ENCODE data around the gene ANKRD26.

The ANKRD26 gene

DNA sequence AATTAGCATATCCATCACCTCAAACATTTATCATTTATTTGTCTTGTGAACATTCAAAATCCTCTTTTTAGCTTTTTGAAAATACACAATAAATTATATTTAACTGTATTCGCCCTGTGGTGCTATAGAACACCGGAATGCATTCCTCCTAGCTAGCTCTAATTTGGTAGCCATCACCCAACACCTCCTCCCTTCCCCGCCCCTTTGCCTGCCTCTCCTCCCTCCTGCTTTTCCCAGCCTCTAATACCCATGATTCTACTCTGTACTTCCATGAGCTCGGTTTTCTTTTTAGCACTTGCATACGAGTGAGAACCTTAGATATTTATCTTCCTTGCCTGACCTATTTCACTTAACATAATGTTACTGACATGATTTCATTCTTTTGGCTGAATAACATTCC, 80.1 kb downstream of the ANKRD26 start:
- DNase-seq (ENCODE audit: low read depth in 1 of 2, low spot score in 1 of 2): no peak

DNA sequence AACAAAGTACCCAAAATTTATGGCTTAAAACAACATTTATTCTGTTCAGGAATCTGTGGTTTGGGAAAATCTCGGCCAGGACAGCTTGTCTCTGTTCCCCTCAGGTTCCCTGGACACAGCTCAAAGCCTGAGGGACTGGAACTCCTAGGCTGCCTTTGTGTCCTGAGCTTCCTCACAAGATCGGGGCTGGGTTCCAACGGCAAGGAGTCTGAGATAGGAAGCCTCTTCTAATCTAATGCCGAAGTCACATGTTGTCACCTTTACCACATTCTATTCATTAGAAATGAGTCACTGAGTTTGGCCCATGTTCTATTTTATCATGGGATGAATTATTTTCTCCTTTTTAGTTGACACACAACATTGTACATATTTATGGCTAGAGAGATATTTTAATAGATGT, 80.5 kb downstream of the ANKRD26 start:
- no peak for DNase-seq (ENCODE audit: low read depth in 1 of 2, low spot score in 1 of 2)

DNA sequence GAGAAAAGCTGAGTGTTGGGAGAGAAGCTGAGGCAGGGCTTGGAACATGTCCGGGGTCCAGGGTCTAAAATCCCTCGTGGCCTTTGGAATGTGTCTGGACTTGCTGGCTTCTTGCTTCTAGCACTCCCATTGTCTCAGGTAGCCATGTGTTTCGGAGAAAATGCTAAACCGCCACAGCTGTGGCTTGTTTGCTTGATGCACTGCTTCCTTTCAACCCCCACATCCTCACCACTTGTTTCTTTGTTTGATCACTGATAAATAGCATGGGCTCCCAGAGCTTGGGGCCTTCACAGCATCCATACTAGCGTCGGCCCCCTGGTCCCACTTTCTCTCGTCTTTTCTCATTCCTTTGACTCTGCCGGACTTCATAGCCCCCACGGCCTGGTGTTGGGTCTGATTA, 102.7 kb downstream of the ANKRD26 start:
- DNase-seq (ENCODE audit: low read depth in 1 of 2, low spot score in 1 of 2): no peak

DNA sequence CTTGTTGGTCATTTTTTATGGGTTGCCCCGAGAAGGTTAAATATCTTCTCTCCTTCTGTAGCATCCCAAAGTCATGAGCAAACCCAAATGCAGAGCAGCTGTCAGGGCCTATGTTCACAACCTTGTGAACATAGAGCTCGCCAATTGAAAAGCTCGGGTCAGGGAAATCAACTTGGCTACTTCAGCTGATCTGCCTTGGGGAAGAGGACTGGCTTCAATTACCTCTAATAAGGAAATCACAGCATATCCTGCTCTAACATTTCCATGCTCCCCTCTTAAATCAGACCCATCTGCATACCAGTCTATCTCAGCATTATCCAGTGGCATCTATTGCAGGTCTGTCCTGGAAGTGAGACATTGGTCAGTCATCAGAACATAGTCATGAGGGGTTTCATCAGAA, 105.6 kb downstream of the ANKRD26 start:
- DNase-seq (ENCODE audit: low read depth in 1 of 2, low spot score in 1 of 2): no peak

DNA sequence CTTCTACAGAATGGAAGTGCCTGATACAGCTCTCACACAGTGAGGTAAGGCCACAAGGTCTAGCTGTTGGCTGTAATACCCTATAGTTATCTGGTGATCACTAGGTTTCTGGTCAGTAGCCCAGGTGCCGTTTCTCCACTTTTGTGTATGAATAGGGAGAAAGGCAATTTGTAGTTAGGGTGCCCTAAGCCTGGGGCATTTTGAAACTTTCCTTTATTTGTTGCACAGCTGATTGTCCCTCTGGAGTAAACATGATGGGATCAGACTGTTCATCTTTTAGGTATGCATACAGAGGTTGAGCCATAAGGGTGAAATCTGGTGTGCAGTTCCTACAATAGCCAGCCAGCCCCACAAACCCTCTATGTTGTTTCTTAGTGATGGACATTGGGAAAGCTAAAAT, 112.4 kb downstream of the ANKRD26 start:
- no peak for DNase-seq (ENCODE audit: low read depth in 1 of 2, low spot score in 1 of 2)

DNA sequence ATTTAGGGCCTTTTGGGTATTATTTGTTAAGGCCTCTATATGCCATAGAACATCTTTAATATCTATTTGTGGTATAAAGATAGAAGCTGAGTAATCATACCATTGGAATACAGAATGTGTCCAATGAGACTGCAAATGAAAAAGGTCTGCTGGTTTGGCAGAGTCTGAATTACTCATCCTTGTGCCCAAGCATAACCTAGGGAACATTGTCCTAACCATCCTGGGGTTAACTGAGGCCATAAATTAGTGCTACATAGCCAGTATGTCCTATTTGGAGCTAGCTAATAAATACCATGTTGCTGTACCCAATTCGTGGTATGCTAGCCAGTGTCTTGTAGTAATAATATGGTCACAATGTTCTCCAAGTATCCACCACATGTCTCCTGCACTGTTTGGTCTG, 117.1 kb downstream of the ANKRD26 start:
- DNase-seq (ENCODE audit: low read depth in 1 of 2, low spot score in 1 of 2): no peak

DNA sequence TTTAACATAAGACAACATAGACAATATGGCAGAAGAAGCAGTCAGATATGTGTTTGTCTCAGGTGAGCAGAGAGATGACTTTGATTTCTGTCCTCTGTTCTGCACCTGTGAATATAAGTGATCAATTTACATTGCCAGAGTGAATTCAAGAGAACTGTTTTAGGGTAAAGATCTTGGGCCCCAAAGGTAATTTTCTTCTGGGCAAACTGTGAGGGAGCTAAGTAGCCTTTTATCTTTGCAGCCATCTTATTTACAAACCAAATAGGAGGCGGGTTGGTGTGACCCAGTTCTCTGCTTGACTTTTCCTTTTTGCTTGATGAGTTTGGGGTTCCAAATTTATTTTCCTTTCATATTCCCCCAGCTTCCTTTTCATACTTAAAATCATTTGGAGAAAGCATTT, 118.2 kb downstream of the ANKRD26 start:
- no peak for DNase-seq (ENCODE audit: low read depth in 1 of 2, low spot score in 1 of 2)

DNA sequence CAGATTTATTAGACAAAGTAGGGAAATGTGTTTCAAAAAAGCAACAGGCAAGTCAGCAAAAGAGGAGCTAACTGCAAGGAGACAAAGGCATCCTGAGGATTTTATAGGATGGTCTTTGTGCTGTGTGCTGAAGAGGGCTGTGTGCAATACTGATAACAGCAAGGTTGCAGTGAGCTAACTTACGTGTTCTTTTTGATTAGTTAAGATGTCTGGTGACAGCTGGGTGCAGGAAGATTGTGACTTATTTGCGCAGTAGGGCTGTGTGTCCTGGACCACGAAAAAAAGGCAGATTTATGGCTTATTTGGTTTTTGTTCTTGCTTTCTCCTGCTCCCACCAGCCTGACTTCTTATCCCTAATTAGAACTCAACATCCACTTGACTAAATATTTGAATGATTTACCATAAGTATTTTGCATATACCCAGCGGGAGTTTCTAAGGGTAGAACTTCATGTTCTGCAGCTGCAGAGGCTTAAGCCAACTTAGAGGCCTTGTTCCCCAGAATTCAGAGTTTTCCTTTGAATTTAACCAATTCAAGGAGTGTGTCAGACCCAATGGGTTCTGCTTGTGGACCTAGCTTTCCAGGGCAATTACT, 119.0 kb downstream of the ANKRD26 start:
- no peak for DNase-seq (ENCODE audit: low read depth in 1 of 2, low spot score in 1 of 2)

DNA sequence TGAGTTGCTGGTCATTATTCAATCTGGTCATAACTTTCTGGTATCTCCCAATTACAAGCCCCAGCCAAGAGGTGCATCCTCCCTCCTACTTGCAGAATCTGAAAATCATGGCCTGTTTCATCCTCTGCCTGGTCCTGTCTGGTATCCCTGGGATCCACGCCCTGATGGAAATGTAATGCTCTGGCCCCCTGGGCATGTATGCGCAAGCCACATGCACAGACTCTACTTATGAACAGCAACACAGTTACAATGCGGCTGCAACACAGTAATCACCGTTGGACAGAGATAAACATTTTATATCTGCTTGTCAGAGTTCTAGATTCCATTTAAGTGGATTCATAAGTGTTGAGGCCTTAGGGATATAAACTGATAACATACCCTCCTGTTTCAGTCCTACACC, 121.8 kb downstream of the ANKRD26 start:
- no peak for DNase-seq (ENCODE audit: low read depth in 1 of 2, low spot score in 1 of 2)

DNA sequence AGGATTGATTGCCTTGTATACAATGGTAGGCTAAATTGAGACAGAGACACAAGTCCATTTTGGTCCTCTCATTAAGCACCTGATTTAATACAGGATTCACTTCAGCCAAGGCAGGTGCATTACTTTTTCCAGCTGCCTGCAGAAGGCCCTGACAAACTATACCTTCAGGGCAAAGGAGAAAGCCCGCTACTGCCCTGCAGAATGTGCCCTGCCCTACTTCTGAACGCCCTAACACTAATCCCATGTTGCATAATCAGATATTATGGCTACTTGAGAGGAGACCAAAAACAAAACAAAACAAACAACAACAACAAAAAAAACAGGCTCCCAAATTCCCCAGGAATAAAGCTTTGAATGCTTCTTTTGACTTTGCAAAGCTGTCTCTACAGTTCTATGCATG, 122.7 kb downstream of the ANKRD26 start:
- no peak for DNase-seq (ENCODE audit: low read depth in 1 of 2, low spot score in 1 of 2)

DNA sequence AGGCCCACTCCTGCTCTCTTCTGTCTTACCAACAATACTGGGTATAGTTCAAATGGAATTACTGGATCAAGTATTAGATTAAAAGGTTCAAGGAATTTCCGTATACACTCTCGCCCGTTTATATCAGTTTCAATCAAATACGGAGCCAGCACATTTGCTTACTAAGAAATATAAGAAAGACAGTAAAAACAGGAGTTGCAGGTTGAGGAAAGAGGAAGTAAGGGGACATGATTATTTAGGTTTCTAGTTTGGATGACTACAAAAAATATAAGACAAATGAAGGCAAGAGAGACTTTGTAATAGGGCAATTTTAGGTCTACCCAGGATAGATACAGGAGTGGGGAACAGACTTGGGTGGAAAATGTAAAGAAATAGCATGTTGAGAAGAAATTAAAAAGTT, 129.6 kb downstream of the ANKRD26 start:
- DNase-seq (ENCODE audit: low read depth in 1 of 2, low spot score in 1 of 2): no peak

DNA sequence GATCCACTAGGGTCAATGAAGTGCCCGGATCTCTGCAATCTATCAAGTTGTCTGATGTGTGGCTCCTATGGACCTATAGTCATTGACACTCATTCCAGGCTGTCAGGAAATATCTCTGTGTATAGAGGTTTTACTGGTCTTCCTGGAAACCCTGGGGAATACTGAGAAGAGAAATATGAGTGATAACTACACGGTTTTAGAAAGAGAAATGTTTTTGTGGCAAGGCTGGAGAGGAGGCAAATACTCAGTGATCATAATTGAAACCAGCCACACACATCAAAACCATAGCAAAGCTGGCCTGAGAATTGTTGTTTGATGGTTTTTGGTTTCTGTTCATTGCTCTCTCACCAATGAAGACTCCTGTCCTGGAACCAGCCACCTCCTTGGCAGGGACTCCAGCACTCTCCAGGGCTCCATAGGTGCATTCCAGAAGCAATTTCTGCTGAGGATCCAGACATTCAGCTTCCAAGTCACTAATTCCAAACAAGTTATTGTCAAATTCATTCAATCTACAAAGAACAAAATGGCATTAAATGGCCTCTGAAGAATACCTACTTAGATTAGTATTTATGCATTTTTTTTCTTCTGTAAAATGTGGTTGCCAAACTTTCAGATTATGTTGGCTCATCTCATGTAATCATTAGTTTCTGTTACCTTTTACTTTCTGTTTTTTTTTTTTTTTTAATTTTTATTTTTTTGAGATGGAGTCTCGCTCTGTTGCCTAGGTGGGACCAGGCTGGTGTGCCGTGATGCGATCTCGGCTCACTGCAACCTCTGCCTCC, 131.0 kb downstream of the ANKRD26 start:
- no peak for DNase-seq (ENCODE audit: low read depth in 1 of 2, low spot score in 1 of 2)

DNA sequence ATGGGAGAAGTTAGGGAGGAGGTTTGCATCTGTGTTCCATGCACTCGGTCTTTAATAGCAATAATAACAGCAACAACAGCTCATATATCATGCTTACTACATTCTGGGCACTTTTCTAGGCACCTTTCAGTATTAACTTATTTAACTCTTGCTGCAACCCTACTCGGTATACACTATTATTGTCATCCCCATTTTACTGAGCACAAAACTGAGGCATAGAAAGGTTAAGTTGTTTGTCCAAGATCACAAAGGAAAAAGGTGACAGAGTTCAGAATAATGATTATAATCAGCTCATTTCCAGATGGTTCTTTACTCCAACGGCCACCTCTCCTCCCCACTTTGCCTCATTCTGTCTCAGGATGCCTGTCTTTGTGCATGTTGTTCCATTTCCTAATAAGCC, 137.5 kb downstream of the ANKRD26 start:
- no peak for DNase-seq (ENCODE audit: low read depth in 1 of 2, low spot score in 1 of 2)

DNA sequence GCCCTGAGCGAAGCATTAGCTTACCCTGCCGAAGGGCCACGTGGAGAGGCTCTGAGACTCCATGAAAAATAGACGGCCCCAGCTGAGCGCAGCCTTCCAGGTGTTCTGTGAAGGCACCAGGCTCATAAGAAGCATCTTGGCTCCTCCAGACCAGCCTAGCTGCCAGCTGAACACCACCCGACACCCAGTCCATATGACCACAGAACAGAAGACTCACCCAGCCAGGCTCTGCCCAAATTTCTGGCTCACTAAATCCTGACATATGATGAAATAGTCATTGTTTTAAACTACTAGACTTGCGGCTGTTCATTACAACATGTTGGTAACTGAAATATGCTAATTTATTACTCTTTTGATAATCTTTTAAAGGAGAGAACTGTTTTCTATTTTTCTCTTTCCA, 140.0 kb downstream of the ANKRD26 start:
- no peak for DNase-seq (ENCODE audit: low read depth in 1 of 2, low spot score in 1 of 2)

DNA sequence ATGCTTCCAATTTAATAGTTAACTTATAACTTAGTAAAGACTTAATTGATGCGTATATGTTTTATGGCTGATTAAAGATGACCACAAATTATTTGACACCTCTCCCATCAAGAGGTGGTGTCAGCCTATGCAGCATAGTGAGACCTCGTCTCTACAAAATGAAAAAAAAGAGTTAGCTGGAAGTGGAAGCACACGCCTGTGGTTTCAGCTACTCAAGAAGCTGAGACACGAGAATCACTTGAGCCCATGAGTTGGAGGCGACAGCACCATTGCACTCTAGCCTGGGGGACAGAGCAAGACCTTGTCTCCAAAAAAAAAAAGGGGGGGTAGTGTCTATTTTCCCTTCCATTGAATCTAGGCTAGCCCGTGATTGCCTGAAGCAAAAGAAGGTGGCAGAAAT, 140.5 kb downstream of the ANKRD26 start:
- no peak for DNase-seq (ENCODE audit: low read depth in 1 of 2, low spot score in 1 of 2)
